Measurements from ENCODE around the gene PHOX2B.
"Not testable (repeated sequence)": the region's sequence is repeated elsewhere in the genome, so short reads cannot be mapped to it uniquely, and the experiment has no call there.

PHOX2B gene

DNA sequence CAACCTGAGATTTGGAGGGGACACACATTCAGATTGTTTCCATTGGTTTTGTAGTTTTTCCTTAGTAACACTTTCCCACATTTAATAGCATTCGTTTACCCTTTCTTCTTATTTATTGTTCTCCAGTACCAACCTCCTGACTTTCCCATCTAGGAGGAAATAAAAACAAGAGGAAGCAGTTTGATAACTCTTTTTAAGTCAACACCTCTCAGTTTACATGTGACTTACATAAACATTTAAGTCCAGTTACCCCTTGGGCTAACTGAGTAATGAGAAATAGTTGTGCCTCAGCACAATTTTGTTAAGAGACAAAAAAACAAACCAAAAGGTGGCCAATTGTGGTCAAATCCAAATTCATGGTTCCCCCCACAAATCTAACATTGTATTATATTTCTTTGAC, 34.8 kb downstream of the PHOX2B start:
- no peak for DNase-seq (ENCODE audit: low read depth in 1 of 2, low spot score in 1 of 2)

DNA sequence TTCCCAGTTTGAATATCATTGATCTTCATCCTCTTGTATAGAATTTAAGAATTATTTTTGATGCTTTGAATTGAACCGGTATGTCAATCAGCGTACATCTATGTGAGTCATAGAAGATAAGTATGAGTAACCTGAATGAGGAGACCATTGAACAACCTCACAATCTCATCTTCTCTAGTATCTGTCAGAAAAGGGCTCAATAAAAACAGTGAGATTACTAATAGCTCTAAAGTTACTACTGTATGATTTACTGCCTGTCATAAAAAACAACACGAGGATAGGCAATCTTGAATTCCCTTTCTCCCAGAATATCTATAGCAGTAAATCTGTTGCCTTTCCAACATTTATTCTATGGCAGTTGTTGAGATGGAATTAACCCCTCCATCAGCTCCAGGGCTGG, 36.1 kb downstream of the PHOX2B start:
- no peak for DNase-seq (ENCODE audit: low read depth in 1 of 2, low spot score in 1 of 2)

GRCh38 chr4:41711654-41712053, 36.9 kb downstream of the PHOX2B start:
- not testable (repeated sequence) for DNase-seq (ENCODE audit: low read depth in 1 of 2, low spot score in 1 of 2)

- DNase-seq (ENCODE audit: low read depth in 1 of 2, low spot score in 1 of 2), result no peak
Observed at GRCh38 chr4:41709844-41710481, 38.6 kb downstream of the PHOX2B start.

DNA sequence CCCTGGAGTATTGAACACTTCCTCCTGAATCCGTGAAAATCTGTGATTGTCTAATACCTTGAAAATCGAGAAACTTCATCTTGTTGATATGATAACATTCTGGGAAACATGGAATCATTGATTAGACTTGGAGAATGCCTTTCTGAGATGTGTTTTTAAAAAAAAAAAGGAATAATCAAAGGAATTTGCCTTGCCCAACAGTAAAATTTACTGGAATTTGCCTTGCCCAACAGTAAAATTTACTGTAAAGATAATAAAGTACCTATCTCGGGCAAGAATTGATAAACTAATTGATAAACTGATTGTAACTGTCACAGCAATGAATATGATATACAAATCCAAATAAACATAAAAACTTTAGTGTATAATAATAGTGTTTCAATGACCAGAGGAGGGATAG, 44.7 kb downstream of the PHOX2B start:
- no peak for DNase-seq (ENCODE audit: low read depth in 1 of 2, low spot score in 1 of 2)

DNA sequence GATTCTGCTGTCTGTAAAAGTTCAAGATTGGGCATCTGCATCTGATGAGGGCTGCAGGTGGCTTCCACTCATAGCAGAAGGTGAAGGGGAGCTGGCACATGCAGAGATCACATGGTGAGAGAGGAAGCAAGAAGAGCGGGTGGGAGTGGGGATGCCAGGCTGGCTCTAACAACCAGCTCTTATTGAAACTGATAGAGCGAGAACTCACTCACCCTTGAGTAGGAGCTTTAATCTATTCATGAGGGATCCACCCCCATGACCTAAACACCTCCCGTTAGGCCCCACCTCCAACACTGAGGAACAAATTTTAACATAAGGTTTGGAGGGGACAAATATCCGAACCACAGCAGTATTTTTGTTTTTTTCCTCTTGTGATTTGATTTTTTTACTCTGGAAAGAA, 45.8 kb downstream of the PHOX2B start:
- DNase-seq (ENCODE audit: low read depth in 1 of 2, low spot score in 1 of 2), result no peak

DNA sequence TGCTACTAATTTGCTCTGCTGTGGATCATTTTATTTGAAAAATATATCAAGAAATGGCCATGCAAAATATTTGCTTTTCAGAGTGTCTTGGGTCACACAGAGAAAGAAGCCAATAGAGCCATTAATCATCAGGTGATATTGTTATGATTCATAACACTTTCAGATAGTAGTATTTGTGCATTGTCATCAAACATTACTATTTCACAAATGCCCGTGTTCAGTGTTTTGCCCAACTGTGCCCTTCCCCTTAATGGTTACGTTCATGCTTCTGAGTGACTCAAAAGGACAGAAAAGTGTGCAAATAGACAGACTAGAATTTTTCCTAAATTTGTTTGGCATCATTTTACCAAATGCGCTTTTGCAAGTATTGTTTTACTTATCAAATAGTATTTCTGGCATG, 46.5 kb downstream of the PHOX2B start:
- no peak for DNase-seq (ENCODE audit: low read depth in 1 of 2, low spot score in 1 of 2)

- DNase-seq (ENCODE audit: low read depth in 1 of 2, low spot score in 1 of 2), result no peak
Observed at GRCh38 chr4:41696763-41697162, 51.8 kb downstream of the PHOX2B start.

DNA sequence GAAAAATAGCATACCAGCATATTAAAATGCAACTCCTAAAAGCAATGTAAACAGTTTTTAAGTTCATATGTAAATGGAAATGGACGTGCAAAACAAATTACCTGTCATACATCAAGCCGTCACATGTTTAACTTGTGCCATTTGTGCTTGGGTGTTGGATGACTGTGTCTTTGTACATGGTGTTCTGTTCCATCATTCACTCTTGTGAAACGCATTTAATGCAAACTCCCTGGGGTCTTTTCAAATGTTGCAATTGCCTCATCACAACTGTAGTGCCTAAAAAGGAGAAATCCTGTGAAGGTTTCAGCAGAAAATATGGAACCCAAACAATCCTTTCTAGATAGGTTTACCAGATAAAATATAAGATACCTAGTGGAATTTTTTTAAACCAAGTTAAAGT, 52.4 kb downstream of the PHOX2B start:
- no peak for DNase-seq (ENCODE audit: low read depth in 1 of 2, low spot score in 1 of 2)
